Activated effector memory CD4-positive, alpha-beta T cell treated with Interleukin-2 at 50 U/mL for 16 hours (primary cell): ENCODE data around the gene TFF2.

Source experiments
- DNase-seq: peaks from one replicate; pipeline ENCODE4 v3.0.0-alpha.2; 2020

TFF2 gene

GRCh38 chr21:42364304-42364865 lies 13.6 kb upstream of the TFF2 start:
- DNase-seq = no peak

- no peak for DNase-seq
Measured at GRCh38 chr21:42363312-42363711, 12.5 kb upstream of the TFF2 start.

GRCh38 chr21:42362700-42363099 lies 11.9 kb upstream of the TFF2 start:
- DNase-seq = no peak

- DNase-seq = no peak
Measured at GRCh38 chr21:42362198-42362597, 11.4 kb upstream of the TFF2 start.

- no peak for DNase-seq
Measured at GRCh38 chr21:42361286-42361685, 10.5 kb upstream of the TFF2 start.

- DNase-seq = no peak
Measured at GRCh38 chr21:42360317-42360716, 9.5 kb upstream of the TFF2 start.

GRCh38 chr21:42358937-42359336 lies 8.1 kb upstream of the TFF2 start:
- no peak for DNase-seq

- no peak for DNase-seq
Measured at GRCh38 chr21:42358261-42358660, 7.5 kb upstream of the TFF2 start.

- DNase-seq = no peak
Measured at GRCh38 chr21:42357307-42357706, 6.5 kb upstream of the TFF2 start.

GRCh38 chr21:42356650-42357049 lies 5.9 kb upstream of the TFF2 start:
- no peak for DNase-seq

GRCh38 chr21:42356046-42356445 lies 5.3 kb upstream of the TFF2 start:
- DNase-seq = no peak

GRCh38 chr21:42353623-42354022 lies 2.8 kb upstream of the TFF2 start:
- no peak for DNase-seq

- DNase-seq = no peak
Measured at GRCh38 chr21:42352441-42353095, 1.8 kb upstream of the TFF2 start.

- DNase-seq = no peak
Measured at GRCh38 chr21:42351626-42352440, 1.0 kb upstream of the TFF2 start.

- DNase-seq = no peak
Measured at GRCh38 chr21:42350318-42350910, 380 bp downstream of the TFF2 start.

GRCh38 chr21:42349420-42350317 lies 1.1 kb downstream of the TFF2 start:
- no peak for DNase-seq

GRCh38 chr21:42348762-42349161 lies 2.0 kb downstream of the TFF2 start:
- DNase-seq = no peak

GRCh38 chr21:42347601-42348327 lies 3.0 kb downstream of the TFF2 start:
- no peak for DNase-seq

GRCh38 chr21:42346866-42347600 lies 3.8 kb downstream of the TFF2 start:
- DNase-seq = no peak

GRCh38 chr21:42346441-42346840 lies 4.4 kb downstream of the TFF2 start:
- no peak for DNase-seq

- no peak for DNase-seq
Measured at GRCh38 chr21:42344631-42345030, 6.2 kb downstream of the TFF2 start.
